Endothelial cell of umbilical vein (primary cell): ENCODE measurements around the gene PRR36. TPM values are rescaled to one million over a fixed set of nuclear protein-coding genes. Genes with fewer than 3 reads are reported as not detected.

Experiments
- polyA plus RNA-seq, 4 experiments: library from polyadenylated mRNA; depleted of rRNA in 3 of 4; stranded (reverse) in 3 of 4; unstranded in 1 of 4; fragments of >200 nt; gene quantifications; 2 replicates each; pipeline versions ENCODE4 v1.2.1 to v1.2.3, GENCODE V29; 2011 to 2012; ENCODE audit warnings: missing spikeins in 1 of 4
- total RNA-seq: library from RNA; stranded (reverse); gene quantifications from 2 replicates; pipeline ENCODE4 v1.2.3, GENCODE V29; 2021

The PRR36 gene
- total and polyA plus RNA-seq, 2 donors (not counting 3 experiments of a cell fraction or from before 2014, with no cell fraction given), result not detected

Other genes starting within 250 kb of the PRR36 start
- 37.0 and 37.3 TPM in 2 replicates for gene XAB2, start 244.8 kb downstream of the PRR36 start, total RNA-seq
- 47.6 and 51.6 TPM in 2 replicates for gene XAB2, start 244.8 kb downstream of the PRR36 start, polyA plus RNA-seq
- 162 and 172 TPM in 2 replicates for gene PET100, start 244.6 kb downstream of the PRR36 start, total RNA-seq
- gene PET100, start 244.6 kb downstream of the PRR36 start, polyA plus RNA-seq, result 55.0 and 59.0 TPM in 2 replicates
- not detected in 2 replicates for gene PCP2, start 240.7 kb downstream of the PRR36 start, total RNA-seq
- gene PCP2, start 240.7 kb downstream of the PRR36 start, polyA plus RNA-seq, result not detected in 2 replicates
- gene STXBP2, start 237.3 kb downstream of the PRR36 start, total RNA-seq, result 70.0 and 87.6 TPM in 2 replicates
- gene STXBP2, start 237.3 kb downstream of the PRR36 start, polyA plus RNA-seq, result 104 and 105 TPM in 2 replicates
- not detected in 2 replicates for gene RETN, start 205.3 kb downstream of the PRR36 start, total RNA-seq
- not detected in 2 replicates for gene RETN, start 205.3 kb downstream of the PRR36 start, polyA plus RNA-seq
- gene MCEMP1, start 197.3 kb downstream of the PRR36 start, total RNA-seq, result not detected in 2 replicates
- not detected in 2 replicates for gene MCEMP1, start 197.3 kb downstream of the PRR36 start, polyA plus RNA-seq
- 148 and 172 TPM in 2 replicates for gene TRAPPC5, start 193.6 kb downstream of the PRR36 start, total RNA-seq
- 114 and 212 TPM in 2 replicates for gene TRAPPC5, start 193.6 kb downstream of the PRR36 start, polyA plus RNA-seq
- not detected in 2 replicates for gene FCER2, start 172.3 kb downstream of the PRR36 start, total RNA-seq
- not detected in 2 replicates for gene FCER2, start 172.3 kb downstream of the PRR36 start, polyA plus RNA-seq
- not detected in 2 replicates for gene CLEC4G, start 142.3 kb downstream of the PRR36 start, total RNA-seq
- gene CLEC4G, start 142.3 kb downstream of the PRR36 start, polyA plus RNA-seq, result not detected in 2 replicates
- gene CD209, start 126.9 kb downstream of the PRR36 start, total RNA-seq, result not detected in 2 replicates
- gene CD209, start 126.9 kb downstream of the PRR36 start, polyA plus RNA-seq, result not detected in 2 replicates
- gene CLEC4M, start 111.1 kb downstream of the PRR36 start, total RNA-seq, result 0.23 and 0.46 TPM in 2 replicates
- gene CLEC4M, start 111.1 kb downstream of the PRR36 start, polyA plus RNA-seq, result 1.0 and 1.1 TPM in 2 replicates
- 13.5 and 18.3 TPM in 2 replicates for gene EVI5L, start 44.2 kb downstream of the PRR36 start, total RNA-seq
- 11.9 and 15.8 TPM in 2 replicates for gene EVI5L, start 44.2 kb downstream of the PRR36 start, polyA plus RNA-seq
- gene LRRC8E, start 14.1 kb upstream of the PRR36 start, total RNA-seq, result 1.6 and 1.8 TPM in 2 replicates
- 1.1 and 1.3 TPM in 2 replicates for gene LRRC8E, start 14.1 kb upstream of the PRR36 start, polyA plus RNA-seq
- 31.6 and 36.0 TPM in 2 replicates for gene MAP2K7, start 29.5 kb upstream of the PRR36 start, total RNA-seq
- 13.8 and 14.0 TPM in 2 replicates for gene MAP2K7, start 29.5 kb upstream of the PRR36 start, polyA plus RNA-seq
- 1.2 TPM in 1 of 2 replicates, not detected in the other for gene TGFBR3L, start 40.4 kb upstream of the PRR36 start, total RNA-seq
- gene TGFBR3L, start 40.4 kb upstream of the PRR36 start, polyA plus RNA-seq, result 0.35 and 0.81 TPM in 2 replicates
- gene SNAPC2, start 45.9 kb upstream of the PRR36 start, total RNA-seq, result 23.7 and 29.2 TPM in 2 replicates
- gene SNAPC2, start 45.9 kb upstream of the PRR36 start, polyA plus RNA-seq, result 25.8 and 33.0 TPM in 2 replicates
- gene CTXN1, start 51.7 kb upstream of the PRR36 start, total RNA-seq, result 27.6 and 31.1 TPM in 2 replicates
- 16.0 and 25.6 TPM in 2 replicates for gene CTXN1, start 51.7 kb upstream of the PRR36 start, polyA plus RNA-seq
- 61.5 and 62.9 TPM in 2 replicates for gene TIMM44, start 69.3 kb upstream of the PRR36 start, total RNA-seq
- gene TIMM44, start 69.3 kb upstream of the PRR36 start, polyA plus RNA-seq, result 64.3 and 82.5 TPM in 2 replicates
- 124 and 134 TPM in 2 replicates for gene ELAVL1, start 131.3 kb upstream of the PRR36 start, total RNA-seq
- gene ELAVL1, start 131.3 kb upstream of the PRR36 start, polyA plus RNA-seq, result 40.6 and 46.8 TPM in 2 replicates
- not detected in 2 replicates for gene CCL25, start 178.4 kb upstream of the PRR36 start, total RNA-seq
- gene CCL25, start 178.4 kb upstream of the PRR36 start, polyA plus RNA-seq, result not detected in 2 replicates